Glomerular endothelial cell (primary cell): ENCODE measurements around the gene MAN1C1. TPM values are rescaled to one million over a fixed set of nuclear protein-coding genes. Genes with fewer than 3 reads are reported as not detected.

Source experiments
- DNase-seq: peaks from one replicate; pipeline ENCODE4 v3.0.0-alpha.2; 2011; ENCODE audit warnings: low read depth, low spot score; ENCODE audit errors: extremely low read depth
- total RNA-seq: library from RNA; depleted of rRNA; stranded (reverse); fragments of >200 nt; gene quantifications from 2 replicates; pipeline ENCODE4 v1.2.3, GENCODE V29; 2015

Gene MAN1C1
- total RNA-seq, 1 donor from 2014 or later: 48.0 TPM

DNA sequence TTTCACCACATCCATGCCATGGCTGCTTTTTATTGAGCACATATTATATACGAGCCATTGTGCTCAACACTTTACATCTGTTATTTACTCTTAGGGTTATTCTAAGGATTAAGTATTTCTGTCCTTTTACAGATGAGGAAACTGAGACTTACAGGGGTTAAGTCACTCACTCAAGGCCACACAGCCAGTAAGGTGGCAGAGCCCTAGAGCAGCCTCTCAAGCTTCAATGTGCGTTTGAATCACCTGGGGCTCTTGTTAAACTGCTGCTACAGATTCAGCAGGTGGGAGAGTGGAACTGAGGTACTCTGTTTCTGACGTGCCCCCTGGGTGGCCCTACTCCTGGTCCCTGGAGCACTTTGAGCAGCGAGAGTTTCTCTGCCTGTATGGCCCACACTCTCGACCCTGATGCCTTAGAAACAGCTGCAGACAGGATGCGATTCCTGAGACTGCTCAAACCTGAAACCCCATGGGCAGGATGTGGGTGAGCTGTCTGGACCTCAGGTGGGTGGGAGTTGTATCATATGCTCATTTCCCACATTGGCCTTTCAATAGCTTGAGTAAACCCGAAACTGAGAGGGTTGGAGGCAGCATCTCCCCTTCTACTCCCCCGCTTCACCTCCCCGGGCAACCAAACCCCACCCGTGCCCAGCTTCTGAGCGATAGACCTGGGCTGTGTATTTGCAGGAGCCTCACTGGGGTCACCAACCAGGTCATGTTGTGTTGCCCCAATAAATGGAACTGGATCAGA, 59.3 kb downstream of the MAN1C1 start:
- DNase-seq: no peak

DNA sequence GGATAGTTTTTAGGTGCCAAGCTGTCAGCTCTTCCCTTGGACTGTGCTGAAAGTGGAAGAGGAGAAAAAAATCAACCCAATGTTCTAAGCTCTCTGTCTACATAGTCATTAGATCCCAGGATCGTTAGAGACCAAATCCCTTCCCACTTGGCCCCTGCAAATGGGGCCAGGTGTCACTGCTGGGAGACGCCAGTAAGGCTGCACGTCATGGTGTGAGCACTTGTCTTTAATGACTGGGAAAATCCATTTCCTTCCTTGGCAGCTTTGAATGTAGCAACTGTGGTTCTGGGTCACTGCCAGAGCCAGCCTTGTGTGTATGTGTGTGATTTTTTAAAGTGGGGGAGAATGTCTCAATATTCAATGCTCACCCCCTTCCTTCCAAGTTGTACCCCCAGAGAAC, 59.9 kb downstream of the MAN1C1 start:
- no peak for DNase-seq

DNA sequence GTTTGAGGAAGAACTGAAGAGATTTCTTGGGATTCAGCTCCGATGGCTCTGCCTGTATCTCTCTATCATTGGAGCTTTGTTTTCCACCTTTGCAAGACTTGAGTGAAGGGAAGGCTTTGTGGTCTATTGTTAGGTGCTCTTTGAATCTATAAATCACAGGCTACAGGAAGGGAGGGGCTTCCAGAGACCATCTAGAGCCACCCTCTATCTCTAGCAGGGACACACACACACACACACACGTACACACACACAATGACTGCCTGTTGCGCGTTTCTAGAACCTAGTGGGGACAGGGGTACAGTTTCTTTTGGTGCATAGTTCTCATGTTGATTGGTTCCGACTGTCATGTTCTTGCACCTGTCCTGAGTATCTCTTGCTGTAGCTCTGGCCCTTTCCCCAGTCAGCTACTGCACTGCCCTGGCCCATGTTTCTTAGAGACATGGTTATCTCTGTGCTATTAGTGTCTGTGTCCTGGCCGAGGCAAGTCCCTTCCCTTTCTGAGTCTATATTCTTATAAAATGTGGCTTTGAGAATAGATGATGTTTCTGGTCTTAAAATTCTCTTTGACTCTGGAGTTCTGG, 60.7 kb downstream of the MAN1C1 start:
- DNase-seq: no peak

DNA sequence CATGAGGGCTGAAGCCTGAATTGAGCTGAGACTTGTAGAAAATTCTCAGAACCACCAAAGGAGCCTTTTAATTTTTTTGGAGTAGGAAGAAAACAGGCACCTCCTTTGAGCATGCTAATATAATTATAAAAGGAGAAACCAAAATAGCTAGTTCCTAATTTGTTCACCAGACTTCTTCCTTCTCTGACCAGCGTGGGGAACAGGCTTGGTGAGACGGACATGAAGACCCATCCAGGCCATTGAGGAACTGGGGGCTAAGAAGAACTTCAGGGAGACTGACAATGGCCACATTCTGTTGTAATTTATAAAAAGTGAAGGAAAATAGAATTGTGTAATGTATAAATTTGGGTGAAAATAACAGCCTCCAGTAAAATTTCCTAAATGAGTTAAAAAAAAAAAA, 62.6 kb downstream of the MAN1C1 start:
- no peak for DNase-seq

DNA sequence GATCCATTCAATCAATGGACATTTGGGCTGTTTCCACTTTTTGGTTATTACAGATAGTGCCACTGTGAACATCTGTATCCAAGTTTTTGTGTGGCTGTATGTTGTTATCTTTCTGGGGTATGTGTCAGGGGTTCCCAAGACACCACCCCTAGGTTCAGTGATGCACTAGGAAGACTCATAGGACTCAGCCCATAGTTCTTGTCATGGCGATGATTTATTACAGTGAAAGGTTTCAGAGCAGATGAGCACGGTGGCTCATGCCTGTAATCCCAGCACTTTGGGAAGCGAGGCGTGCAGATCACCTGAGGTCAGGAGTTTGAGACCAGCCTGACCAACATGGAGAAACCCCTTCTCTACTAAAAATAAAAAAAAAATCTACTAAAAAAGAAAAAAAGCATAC, 64.1 kb downstream of the MAN1C1 start:
- DNase-seq: no peak

DNA sequence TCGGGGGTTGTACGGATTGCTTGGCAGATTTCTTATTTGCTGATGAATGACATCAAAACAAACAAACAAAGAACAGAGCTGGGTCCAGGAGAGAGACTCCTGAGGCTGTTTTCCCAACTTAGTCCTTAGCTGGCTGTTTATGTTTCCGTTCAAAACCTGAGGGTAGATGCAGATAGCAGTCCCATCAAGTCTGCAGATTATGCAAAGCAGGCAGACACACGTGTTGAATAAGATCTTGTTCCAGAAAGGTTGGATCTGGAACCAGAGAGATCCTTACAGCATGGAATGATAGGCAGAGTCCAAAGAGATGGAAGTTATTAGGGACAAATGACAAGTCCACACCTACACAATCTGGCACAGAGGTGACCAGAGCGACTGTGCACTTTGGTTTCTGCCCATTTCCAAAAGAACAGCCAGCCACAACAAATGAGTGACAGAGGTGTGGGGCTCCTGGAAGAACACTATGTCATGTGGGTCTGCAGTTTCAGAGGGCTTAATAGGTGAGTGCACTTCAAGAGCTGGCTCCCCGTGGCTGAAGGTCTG, 65.5 kb downstream of the MAN1C1 start:
- DNase-seq: no peak

DNA sequence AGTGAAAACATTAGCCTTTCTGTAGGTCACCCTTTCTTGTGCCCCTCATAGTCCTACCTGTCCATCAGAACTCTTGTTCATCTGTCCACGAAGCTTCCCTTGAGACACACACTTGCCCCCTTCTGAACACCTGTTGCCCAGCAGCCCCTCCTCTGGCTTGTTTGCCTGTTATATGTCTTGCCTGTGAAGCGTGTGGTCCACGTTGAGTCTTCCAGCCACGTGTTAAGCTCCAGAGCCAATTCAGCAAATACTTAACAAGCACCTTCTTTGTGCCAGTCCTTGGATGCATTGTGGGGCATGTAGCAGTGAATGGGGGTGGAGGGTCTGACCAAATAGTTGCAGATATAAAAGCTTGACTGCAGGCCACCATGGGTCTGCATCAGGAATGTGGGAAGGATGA, 66.6 kb downstream of the MAN1C1 start:
- no peak for DNase-seq

DNA sequence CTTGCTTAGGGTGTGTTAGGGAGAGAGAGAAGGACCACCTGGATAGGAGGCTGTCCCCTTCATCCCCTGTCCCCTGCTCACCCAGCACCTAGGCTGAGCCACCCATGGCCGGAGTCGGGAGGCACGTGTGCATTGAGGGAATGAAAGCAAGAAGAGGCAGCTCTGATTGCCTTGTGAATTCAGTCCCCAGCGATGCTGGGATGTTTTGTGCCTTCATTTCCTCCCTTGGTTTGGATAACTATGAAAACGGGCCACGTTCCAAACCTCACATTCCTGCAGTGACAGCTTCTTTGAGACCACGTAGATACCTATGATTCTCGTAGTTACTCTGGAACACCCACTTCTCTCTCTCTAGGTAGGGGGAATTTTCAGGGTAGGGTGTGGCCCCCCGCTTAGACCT, 67.1 kb downstream of the MAN1C1 start:
- DNase-seq: no peak

DNA sequence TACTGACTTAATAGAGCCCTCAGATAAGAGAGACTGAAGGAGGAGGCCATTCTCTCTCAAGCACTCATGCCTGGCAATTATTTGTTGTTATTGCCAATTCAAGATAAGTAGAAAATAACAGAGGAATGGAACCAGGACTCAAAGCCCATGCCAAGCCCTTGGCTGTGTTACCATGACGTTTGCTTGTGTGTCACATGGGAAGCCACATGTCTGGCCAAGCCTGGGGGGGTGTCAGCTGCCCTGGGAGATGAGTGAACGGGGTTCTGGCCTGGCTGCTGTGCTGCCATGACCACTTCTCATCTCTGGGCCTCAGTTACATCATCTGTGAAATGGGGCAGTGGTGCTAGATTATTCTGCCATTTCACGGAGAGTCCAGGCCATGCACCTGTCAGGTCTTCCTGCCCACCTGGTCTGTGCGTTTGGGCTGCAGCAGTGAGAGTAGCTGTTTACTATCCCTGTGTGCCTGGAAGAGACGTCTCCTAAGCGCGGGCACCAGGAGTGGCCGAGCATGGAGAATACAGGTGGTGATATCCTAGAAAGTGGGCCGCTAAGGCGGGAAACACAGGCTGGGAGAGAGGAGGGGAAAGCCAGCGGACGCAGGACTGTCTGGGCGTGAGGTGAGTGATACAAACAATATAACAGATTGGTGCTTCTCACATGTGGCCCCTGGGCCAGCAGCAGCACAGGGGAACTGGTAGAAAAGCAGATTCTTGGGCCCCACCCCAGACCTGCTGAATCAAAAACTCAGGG, 67.8 kb downstream of the MAN1C1 start:
- no peak for DNase-seq

DNA sequence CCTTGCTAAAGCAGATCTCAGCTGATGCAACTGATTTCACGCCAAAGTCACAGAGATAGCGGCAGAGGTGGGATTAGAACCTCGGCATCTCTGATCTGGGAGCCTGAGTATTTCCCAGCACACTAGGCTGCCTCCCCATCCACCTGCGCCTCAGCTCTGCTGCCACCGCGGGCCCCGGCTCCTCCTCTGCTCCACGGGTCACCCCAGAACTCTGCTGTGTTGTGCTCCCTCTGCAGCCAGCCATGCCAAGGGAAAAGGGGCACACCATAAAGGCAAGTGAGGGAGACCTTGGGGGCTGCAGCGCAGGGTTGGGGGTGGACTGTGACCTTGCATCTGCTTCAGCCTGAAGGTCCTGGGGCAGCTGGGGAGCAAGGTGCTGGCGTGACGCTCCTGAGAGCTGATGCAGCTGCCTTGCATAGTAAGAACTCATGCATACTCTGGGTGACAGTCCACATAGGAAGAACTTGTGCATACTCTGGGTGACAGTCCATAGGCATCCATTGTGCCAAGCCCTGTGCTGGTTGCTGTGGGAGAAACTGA, 68.7 kb downstream of the MAN1C1 start:
- no peak for DNase-seq

DNA sequence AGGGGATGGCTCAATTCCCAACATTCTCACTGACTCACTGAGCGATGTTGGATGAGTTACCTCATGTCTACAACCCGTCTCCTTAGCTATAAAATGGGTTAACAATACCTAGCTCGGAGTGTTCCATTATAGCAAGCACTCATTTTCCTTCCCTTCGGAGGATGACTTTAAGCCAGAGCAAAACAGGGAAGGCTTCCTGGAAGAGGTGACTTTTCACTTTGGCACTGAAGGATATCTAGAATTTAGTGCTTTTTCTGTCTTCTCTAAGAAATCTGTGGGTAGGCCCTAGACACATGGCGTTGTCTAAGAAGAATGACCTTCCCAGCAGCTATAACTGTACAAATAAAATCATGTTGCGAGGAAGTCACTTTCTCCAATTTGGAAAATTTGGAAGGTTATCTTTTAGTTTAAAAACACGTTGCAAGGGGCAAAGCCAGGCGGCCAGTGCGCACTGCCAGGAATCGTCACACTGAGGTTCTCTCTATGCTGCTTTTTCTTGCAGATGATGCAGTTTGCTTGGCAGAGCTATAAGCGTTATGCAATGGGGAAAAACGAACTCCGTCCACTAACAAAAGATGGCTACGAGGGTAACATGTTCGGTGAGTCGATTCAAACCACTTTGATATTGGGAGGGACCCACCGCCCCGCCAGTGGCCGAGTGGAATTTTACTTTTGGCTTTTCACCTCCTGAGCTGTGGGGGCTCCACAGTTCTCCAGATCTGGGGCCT, 69.5 kb downstream of the MAN1C1 start:
- DNase-seq: no peak

DNA sequence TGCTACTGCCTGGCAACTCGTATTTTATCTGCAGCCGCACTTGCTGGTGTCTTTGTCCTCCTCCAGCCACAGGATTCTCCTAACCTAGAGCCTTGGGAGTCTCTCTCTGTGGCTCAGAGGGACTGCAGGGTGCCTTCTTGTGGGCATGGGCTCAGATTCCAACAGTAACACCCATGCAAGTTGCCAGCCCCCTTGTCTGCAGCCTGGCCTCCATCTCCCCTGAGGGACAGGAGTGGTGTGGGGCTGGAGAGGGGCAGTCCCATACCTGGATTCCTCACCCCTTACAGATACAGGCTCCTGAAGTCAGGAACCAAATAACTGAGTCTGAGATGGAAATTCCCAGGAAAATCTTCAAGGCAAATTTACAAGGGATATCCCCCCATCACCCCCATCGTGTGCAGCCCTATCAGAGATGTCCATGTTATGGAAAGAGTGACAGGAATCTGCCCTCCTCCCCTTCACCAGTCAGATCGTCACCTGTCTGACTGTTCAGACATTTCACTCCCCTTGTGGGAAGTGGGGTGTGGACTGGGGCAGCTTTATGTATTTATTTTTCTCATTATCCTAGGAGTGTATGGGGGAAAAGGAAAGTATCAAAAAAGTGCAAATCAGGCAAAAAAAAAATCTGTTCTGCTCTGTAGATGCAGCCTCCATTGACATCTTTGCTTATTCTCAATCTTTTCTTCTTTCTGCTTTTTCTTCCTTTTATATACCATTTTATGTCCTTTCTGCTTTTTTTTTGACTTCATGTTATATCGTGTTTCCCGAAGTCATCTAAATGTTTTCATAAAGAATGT, 70.8 kb downstream of the MAN1C1 start:
- DNase-seq: no peak

DNA sequence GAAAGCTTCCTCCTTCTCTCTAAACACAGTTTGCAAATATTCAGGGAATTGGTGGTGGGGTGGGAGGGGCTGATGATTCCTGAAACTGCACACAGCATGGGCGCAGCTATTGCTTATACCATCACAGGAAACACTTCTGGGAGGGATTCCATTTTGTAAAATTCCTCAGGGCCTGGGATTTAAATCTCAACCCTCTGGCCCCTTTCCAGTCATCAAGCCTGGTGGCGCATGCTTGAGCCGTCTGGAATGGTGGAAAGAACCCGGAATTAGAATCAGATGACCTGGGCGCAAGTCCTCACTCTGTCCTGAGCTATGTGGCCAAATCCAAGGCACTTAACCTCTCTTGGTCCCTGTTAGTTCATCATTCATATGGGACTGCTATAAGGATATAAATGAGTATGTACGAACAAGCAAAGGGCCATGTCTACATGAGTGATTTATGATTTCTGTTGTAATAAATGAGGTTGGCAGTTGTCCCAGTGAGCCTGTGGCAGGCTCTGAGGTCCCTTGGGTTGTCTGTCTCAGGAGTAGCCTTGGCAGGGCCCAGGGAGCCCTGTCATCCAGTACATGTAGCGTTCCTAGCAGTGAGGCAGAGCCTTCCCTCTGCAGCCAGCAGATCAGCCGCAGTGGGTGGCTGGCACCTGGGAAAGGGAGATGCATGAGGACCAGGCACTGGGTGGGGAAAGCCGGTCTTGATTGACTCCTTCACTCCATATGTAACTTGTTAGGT, 72.0 kb downstream of the MAN1C1 start:
- no peak for DNase-seq

DNA sequence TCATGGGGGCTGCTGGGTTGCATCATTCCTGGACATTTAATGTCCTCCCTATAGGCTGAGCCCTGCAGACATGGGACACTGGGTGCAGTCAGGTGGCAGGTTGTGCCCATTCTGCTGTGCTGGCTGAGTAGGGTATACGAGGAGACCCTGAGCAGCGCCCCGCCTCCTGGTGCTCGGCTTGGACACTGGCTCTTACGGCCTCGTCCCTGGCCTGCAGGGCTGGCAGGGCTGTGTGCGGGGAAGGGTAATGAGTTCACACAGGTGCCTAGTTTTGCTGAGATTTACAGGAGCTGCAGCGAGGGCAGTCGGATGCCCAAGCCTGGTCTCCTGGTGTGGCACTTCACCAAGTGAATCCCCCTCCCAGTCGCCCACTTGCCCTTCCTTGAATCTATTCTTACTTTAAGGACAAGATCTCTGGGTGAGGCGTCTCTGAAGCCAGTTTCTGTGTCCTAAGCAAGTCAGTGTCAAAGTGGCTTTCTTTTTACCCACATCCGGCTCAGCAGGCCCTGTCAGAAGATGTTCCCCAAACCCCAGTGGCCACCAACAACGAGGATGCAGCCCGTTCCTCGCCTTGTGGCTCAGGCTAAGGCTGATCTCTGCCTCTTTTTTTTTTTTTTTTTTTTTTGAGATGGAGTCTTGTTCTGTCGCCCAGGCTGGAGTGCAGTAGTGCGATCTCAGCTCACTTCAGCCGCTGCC, 73.2 kb downstream of the MAN1C1 start:
- no peak for DNase-seq

DNA sequence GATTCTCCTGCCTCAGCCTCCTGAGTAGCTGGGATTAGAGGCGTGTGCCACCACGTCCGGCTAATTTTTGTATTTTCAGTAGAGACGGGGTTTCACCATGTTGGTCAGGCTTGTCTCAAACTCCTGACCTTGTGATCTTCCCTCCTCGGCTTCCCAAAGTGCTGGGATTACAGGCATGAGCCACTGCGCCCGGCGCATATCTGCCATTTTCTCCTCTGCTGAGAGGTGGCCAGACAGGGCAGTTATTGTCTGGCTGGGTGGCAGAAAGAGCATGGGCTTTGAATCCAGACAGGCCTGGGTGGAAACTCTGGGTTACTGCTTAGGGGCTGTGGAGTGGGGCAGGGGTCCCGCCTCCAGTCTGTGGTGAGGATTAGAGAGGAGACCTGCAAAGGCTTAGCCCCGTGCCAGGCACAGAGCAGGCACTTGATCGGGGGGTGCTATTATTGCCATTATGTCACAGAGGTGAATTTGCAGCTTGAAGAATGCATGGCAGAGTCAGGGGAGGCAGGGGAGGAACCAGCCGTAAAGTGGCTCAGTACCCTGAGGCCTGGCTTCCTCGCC, 73.9 kb downstream of the MAN1C1 start:
- DNase-seq: no peak

DNA sequence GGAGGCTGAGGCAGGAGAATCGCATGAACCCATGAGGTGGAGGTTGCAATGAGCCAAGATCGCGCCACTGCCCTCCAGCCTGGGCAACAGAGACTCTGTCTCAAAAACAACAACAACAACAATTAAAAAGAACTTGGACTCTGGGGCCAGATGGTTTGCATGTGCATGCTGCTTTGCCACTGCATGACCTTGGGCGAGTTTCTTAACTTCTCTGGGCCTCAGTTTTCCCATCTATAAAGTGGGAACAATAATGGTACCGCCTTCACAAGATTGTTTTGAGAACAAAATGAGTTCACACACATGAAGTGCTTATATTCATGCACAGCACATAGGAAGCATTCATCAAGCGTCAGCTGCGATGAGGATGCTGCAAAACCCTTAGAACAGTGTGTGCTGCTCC, 74.6 kb downstream of the MAN1C1 start:
- no peak for DNase-seq

DNA sequence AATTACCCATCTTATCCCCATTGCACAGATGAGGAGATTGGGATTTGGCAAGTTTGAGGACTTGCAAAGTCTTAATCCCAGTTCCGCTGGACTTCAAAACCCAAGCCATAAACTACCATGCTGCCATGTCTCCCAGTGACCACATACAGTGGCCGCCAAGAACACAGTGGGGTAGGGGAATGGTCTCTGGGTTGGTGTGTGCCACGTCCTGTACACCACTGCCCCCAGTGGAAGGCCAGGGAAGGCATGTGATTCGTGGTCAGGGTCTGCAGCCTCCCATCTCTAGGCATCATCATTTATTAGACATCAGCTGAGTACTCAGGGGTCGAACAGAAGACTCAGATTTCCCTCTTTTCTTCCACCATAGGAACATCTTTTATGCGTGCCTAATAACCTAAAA, 76.0 kb downstream of the MAN1C1 start:
- DNase-seq: no peak
